Smooth muscle cell (in vitro differentiated cells): ENCODE results near the gene ERCC3. TPM values are rescaled to one million over a fixed set of nuclear protein-coding genes. Genes with fewer than 3 reads are reported as not detected.

Experiments
- DNase-seq: peaks from one replicate; lab custom pipeline; 2025; ENCODE audit not compliant: unreplicated experiment; lab: John Stamatoyannopoulos, UW
- H2AFZ ChIP-seq: fragments of 200-600 bp; sonication (generic); 2 replicates; pipeline ENCODE4 v1.6.0; 2016; ENCODE audit warnings: antibody characterized with exemption, low read depth, mild to moderate bottlenecking
- H3F3A ChIP-seq: fragments of 200-600 bp; sonication (generic); 2 replicates; pipeline ENCODE4 v1.6.0; 2017; ENCODE audit warnings: antibody characterized with exemption, low read depth
- H3K27ac ChIP-seq: fragments of 200-600 bp; sonication (generic); 2 replicates; pipeline ENCODE4 v1.5.1; 2016; ENCODE audit warnings: low read depth, mild to moderate bottlenecking
- H3K27me3 ChIP-seq: fragments of 200-600 bp; sonication (generic); 2 replicates; pipeline ENCODE4 v1.6.1; 2016; ENCODE audit warnings: low read depth, mild to moderate bottlenecking
- H3K36me3 ChIP-seq: fragments of 200-600 bp; sonication (generic); 2 replicates; pipeline ENCODE4 v1.5.1; 2016; ENCODE audit warnings: low read depth
- H3K4me1 ChIP-seq: fragments of 200-600 bp; sonication (generic); 2 replicates; pipeline ENCODE4 v1.5.1; 2016; ENCODE audit warnings: low read depth
- H3K4me2 ChIP-seq: fragments of 200-600 bp; sonication (generic); 2 replicates; pipeline ENCODE4 v1.6.0; 2016; ENCODE audit warnings: mild to moderate bottlenecking
- H3K4me3 ChIP-seq: fragments of 200-600 bp; sonication (generic); 2 replicates; pipeline ENCODE4 v1.5.1; 2016; ENCODE audit warnings: mild to moderate bottlenecking
- H3K79me2 ChIP-seq: fragments of 200-600 bp; sonication (generic); 2 replicates; pipeline ENCODE4 v1.6.0; 2016; ENCODE audit warnings: low read depth, mild to moderate bottlenecking
- H3K9ac ChIP-seq: fragments of 200-600 bp; sonication (generic); 2 replicates; pipeline ENCODE4 v1.6.0; 2016; ENCODE audit warnings: low read depth
- H3K9me3 ChIP-seq: fragments of 200-600 bp; sonication (generic); replicated peaks from 2 replicates; pipeline ENCODE4 v1.5.1; 2016; ENCODE audit warnings: low read depth
- H4K20me1 ChIP-seq: fragments of 200-600 bp; sonication (generic); 2 replicates; pipeline ENCODE4 v1.6.0; 2016; ENCODE audit warnings: low read depth
- WGBS: methylation state at CpG from one replicate; pipeline ENCODE4 v1.1.7; 2016; ENCODE audit warnings: low lambda C conversion rate; 5-methylcytosine and 5-hydroxymethylcytosine counted together
- polyA plus RNA-seq: library from polyadenylated mRNA; unstranded; fragments of >200 nt; fragmentation: Nextera tagmentation; extraction: Ambion mirVana; gene quantifications from 2 replicates; pipeline ENCODE4 v1.2.1, GENCODE V29; 2016
- total RNA-seq: library from RNA; depleted of rRNA; stranded (reverse); fragments of >200 nt; gene quantifications from 2 replicates; pipeline ENCODE4 v1.2.3, GENCODE V29; 2014
- TF ChIP-seq, protein P1 (sequence below): fragments of 200-600 bp; sonication (generic); IDR thresholded peaks from 2 replicates; pipeline ENCODE4 v1.5.1; 2017; ENCODE audit warnings: borderline replicate concordance, mild to moderate bottlenecking, antibody characterized with exemption; ENCODE audit not compliant: insufficient read depth, poor library complexity, severe bottlenecking

ERCC3 gene
- total and polyA plus RNA-seq, 2 experiments from 2014 or later: 30.9 to 44.3 TPM

DNA sequence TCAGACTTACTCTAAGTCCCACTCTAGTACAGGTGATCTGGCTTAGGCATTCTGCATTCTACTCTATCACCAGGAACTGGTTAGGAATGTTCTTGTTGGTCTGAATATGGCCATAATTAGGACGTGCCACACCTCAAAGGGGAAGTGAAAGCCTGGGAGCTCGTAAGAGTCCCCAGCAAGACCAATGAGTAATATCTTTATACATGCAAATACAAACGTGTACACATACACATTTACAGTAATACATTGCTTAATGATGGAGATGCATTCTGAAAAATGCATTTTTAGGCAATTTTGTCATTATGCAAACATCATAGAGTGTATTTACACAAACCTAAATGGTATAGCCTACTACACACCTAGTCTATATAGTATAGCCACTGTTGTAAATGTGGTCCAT lies 19.5 kb upstream of the ERCC3 start:
- no peaks in the 10 kb centered on the region for H3K4me1 ChIP-seq
- no peak overlapping the region for H3K4me3 ChIP-seq
- H3K27me3 ChIP-seq: no peaks in the 10 kb centered on the region
- 89% methylated on average over 3 of the region's 3 CpGs for WGBS
- no peaks in the 10 kb centered on the region for H3F3A ChIP-seq
- H4K20me1 ChIP-seq: no peaks in the 10 kb centered on the region
- H3K9ac ChIP-seq: no peak overlapping the region
- no peak overlapping the region for H2AFZ ChIP-seq
- DNase-seq: no peak
- TF ChIP-seq, protein P1, sequence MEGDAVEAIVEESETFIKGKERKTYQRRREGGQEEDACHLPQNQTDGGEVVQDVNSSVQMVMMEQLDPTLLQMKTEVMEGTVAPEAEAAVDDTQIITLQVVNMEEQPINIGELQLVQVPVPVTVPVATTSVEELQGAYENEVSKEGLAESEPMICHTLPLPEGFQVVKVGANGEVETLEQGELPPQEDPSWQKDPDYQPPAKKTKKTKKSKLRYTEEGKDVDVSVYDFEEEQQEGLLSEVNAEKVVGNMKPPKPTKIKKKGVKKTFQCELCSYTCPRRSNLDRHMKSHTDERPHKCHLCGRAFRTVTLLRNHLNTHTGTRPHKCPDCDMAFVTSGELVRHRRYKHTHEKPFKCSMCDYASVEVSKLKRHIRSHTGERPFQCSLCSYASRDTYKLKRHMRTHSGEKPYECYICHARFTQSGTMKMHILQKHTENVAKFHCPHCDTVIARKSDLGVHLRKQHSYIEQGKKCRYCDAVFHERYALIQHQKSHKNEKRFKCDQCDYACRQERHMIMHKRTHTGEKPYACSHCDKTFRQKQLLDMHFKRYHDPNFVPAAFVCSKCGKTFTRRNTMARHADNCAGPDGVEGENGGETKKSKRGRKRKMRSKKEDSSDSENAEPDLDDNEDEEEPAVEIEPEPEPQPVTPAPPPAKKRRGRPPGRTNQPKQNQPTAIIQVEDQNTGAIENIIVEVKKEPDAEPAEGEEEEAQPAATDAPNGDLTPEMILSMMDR: no peak
- no peaks in the 10 kb centered on the region for H3K79me2 ChIP-seq
- H3K9me3 ChIP-seq: no peaks in the 10 kb centered on the region
- H3K4me2 ChIP-seq: no peak overlapping the region
- peaks cover 26% of the 10 kb centered on the region for H3K36me3 ChIP-seq
- H3K27ac ChIP-seq: no peak overlapping the region

DNA sequence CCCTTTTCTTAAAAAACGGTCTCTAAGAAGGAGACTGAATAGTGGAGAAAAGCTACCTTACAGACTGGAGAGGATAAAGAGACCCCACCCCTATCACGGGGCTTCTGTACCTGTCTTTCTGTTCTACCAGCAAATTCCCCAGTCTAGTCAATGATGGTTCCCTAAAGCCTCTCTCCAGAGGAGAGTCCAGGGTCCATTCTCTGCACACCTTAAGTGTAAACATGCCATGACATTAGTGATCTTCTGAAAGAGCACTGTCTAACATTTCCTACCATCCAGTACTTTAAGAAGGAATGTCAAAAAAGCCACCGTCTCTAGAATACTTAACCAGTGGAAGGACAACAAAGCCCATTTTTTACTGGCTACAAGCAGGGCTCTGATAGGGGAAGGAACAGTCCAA lies 17.0 kb upstream of the ERCC3 start:
- Histone ChIP-seq H3K9ac (no peak overlapping the region), H3K27me3 (no peaks in the 10 kb centered on the region), H3K27ac (no peak overlapping the region), H3K79me2 (no peaks in the 10 kb centered on the region), H3K36me3 (peaks cover 24% of the 10 kb centered on the region), H4K20me1 (no peaks in the 10 kb centered on the region), H3F3A (no peaks in the 10 kb centered on the region), H3K9me3 (no peaks in the 10 kb centered on the region), H2AFZ (no peak overlapping the region), H3K4me1 (no peaks in the 10 kb centered on the region), H3K4me3 (no peak overlapping the region), H3K4me2 (no peak overlapping the region)
- TF ChIP-seq, protein P1: no peak
- WGBS: 95% methylated on average over 3 of the region's 3 CpGs
- no peak for DNase-seq

DNA sequence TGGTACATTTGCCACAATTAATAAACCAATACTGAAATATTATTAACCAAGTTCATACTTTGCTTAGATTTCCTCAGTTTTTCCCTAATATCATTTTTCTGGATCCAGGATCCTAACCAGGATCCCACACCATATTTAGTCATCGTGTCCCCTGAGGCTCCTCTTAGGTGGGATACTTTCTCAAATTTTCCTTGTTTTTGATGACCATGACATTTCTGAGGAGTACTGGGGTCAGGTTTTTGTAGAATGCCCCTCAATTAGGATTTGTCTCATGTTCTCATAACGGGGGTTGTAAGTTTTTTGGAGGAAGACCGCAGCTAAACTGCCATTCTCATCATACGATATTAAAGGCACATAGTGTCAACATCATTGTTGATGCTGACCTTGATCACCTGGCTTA lies 15.5 kb upstream of the ERCC3 start:
- no peaks in the 10 kb centered on the region for H3K79me2 ChIP-seq
- H3K36me3 ChIP-seq: peaks cover 18% of the 10 kb centered on the region
- 94% methylated on average over 4 of the region's 4 CpGs for WGBS
- H3K27ac ChIP-seq: no peak overlapping the region
- H3K4me1 ChIP-seq: no peaks in the 10 kb centered on the region
- H3K4me3 ChIP-seq: no peak overlapping the region
- no peak for DNase-seq
- H4K20me1 ChIP-seq: no peaks in the 10 kb centered on the region
- no peaks in the 10 kb centered on the region for H3F3A ChIP-seq
- no peak overlapping the region for H2AFZ ChIP-seq
- no peaks in the 10 kb centered on the region for H3K27me3 ChIP-seq
- no peak overlapping the region for H3K4me2 ChIP-seq
- TF ChIP-seq, protein P1: no peak
- no peak overlapping the region for H3K9ac ChIP-seq
- no peaks in the 10 kb centered on the region for H3K9me3 ChIP-seq

DNA sequence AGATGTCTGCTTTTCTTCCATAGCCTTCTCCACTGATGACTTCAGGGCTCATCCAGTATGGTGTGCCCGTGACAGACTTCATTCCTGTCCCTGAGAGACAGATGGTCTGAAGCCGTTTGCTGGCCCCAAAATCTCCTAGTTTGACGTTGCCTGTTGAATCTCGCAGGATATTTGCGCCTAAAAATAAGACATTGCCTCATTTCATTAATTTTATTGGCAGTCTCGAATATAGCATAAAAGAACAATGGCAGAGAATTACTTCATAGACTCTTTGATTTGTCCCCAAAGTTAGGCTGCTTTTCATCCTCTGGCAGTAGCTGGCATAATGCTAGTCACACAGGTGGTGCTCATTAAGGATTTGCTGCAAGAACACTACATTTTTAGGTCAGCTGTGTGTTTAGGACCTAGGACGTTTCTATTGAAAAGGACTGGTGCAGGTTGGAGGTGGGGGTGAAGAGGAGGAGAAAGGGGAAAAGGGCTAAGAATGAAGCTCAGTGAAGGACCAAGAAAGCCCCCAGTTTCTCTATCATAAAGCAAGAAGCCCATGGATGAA lies 14.7 kb upstream of the ERCC3 start:
- Histone ChIP-seq H3K79me2 (no peaks in the 10 kb centered on the region), H3K27ac (no peak overlapping the region), H3K4me3 (no peak overlapping the region), H4K20me1 (no peaks in the 10 kb centered on the region), H3K4me2 (no peak overlapping the region), H3K9ac (no peak overlapping the region), H3K4me1 (no peaks in the 10 kb centered on the region), H3K36me3 (peaks cover 15% of the 10 kb centered on the region), H3K27me3 (no peaks in the 10 kb centered on the region), H2AFZ (no peak overlapping the region), H3K9me3 (no peaks in the 10 kb centered on the region), H3F3A (no peaks in the 10 kb centered on the region)
- 97% methylated on average over 7 of the region's 7 CpGs for WGBS
- no peak for DNase-seq
- TF ChIP-seq, protein P1: no peak
